AG04450 (cell line): ENCODE results near the gene CCR4. TPM values are rescaled to one million over a fixed set of nuclear protein-coding genes. Genes with fewer than 3 reads are reported as not detected.

ENCODE experiments used
- CTCF ChIA-PET: fragments of 300-600, 350-600 bp; formaldehyde crosslinking; extraction: SDS; loops from one replicate; lab custom pipeline; 2022; ENCODE audit warnings: antibody characterized with exemption, inconsistent platforms; lab: Charles Lee
- POLR2A ChIA-PET: fragments of 350-600 bp; formaldehyde crosslinking; extraction: SDS; loops from one replicate; lab custom pipeline; 2021; ENCODE audit warnings: antibody characterized with exemption, inconsistent platforms; lab: Yijun Ruan, JAX
- DNase-seq: peaks from one replicate; pipeline ENCODE4 v3.0.0-alpha.2; 2011; ENCODE audit warnings: low read depth, low spot score
- H3K27ac ChIP-seq: one replicate; pipeline ENCODE4 v1.5.1; 2012; ENCODE audit warnings: low read depth, low read length, control low read depth
- H3K27me3 ChIP-seq: one replicate; pipeline ENCODE4 v1.6.0; 2012; ENCODE audit warnings: low read length; ENCODE audit not compliant: control insufficient read depth, insufficient read depth
- H3K4me3 ChIP-seq: 2 replicates; pipeline ENCODE4 v1.5.1; 2011; ENCODE audit warnings: mild to moderate bottlenecking, low read depth, low read length, control low read depth
- H3K9me3 ChIP-seq: 2 replicates; pipeline ENCODE4 v1.5.1; 2012; ENCODE audit warnings: low read length; ENCODE audit not compliant: control insufficient read depth, insufficient read depth
- polyA plus RNA-seq: library from polyadenylated mRNA; depleted of rRNA; stranded (reverse); fragments of >200 nt; gene quantifications from 2 replicates; pipeline ENCODE4 v1.2.3, GENCODE V29; 2011
- TF ChIP-seq, protein P1 (sequence below): IDR thresholded peaks from 2 replicates; pipeline ENCODE4 v1.5.1; 2011; ENCODE audit warnings: low read depth, low read length, control low read depth, inconsistent platforms

CCR4 gene
- polyA plus RNA-seq, 1 experiment = not detected

DNA sequence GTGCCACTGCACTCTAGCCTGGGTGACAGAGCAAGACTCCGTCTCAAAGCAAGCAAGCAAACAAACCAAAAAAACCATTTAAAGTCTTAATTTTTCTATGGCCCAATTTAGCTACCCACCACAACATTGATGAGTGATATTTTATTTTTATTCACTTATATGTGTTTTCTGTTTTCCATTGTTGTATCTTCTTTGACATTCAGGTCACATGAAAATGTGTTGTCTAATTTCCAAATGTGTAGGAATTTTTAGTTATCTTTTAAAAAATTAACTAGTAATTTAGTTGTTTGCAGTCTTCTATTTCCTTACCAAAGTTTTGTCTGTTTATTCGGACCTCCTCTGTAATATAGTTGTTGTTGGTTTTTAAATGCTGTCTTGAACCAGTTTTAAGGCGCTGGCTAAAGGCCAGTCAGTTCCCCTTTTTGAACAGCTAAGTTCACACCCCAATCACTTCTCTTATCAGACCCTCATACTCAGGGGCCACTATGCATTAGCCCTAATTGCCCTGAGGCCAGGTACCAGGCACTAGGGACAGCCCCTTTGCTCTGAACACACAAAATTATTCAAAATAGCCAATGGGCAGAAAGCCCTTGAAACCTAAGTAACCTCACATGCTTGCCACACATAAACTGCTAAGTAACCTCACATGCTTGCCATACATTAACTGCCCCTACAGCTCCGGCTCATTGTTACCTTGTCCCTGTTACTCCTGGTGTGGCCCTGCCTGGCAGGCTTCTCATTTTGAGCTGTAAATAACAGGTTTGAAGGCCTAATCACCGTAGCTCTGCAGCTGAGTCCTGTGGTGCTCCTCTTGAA is 4.3 kb upstream of the CCR4 start:
- Histone ChIP-seq H3K4me3 (no peak overlapping the region), H3K27ac (no peak overlapping the region), H3K27me3 (peaks cover 9% of the 10 kb centered on the region), H3K9me3 (no peaks in the 10 kb centered on the region)
- DNase-seq = no peak
- ChIA-PET POLR2A (no interaction called here), CTCF (interaction anchor here (0.6 to 8.3 kb wide), 19 partner anchors 10 to 840 kb away, joined by 3 to 181 read pairs (median 5); partner anchors contain the start of gene CRTAP)
- TF ChIP-seq, protein P1, sequence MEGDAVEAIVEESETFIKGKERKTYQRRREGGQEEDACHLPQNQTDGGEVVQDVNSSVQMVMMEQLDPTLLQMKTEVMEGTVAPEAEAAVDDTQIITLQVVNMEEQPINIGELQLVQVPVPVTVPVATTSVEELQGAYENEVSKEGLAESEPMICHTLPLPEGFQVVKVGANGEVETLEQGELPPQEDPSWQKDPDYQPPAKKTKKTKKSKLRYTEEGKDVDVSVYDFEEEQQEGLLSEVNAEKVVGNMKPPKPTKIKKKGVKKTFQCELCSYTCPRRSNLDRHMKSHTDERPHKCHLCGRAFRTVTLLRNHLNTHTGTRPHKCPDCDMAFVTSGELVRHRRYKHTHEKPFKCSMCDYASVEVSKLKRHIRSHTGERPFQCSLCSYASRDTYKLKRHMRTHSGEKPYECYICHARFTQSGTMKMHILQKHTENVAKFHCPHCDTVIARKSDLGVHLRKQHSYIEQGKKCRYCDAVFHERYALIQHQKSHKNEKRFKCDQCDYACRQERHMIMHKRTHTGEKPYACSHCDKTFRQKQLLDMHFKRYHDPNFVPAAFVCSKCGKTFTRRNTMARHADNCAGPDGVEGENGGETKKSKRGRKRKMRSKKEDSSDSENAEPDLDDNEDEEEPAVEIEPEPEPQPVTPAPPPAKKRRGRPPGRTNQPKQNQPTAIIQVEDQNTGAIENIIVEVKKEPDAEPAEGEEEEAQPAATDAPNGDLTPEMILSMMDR = no peak

DNA sequence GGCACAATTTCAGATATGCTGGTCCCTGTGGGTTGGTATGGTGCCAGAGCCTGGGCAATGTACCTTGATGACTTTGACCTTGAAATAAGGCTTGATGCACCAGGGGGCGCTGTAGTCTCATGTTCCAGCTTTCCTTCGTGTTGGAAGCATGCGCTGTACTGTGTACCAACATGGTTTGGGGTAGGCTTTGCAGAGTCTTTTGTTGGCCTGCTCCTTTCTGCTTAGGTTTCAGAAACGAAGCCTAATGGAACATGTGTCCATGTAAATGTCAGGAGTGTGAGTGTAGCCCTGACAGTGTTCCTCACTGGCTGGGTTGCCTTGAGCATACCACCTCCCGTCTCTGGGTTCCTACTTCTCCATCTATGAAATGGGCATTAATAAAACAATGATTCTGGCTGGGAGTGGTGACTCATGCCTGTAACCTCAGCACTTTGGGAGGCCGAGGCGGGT is 3.6 kb upstream of the CCR4 start:
- no peak overlapping the region for H3K4me3 ChIP-seq
- peaks cover 9% of the 10 kb centered on the region for H3K27me3 ChIP-seq
- peak; percentile 51 for DNase-seq
- H3K27ac ChIP-seq = no peak overlapping the region
- TF ChIP-seq, protein P1 = peak; percentile 84
- no peaks in the 10 kb centered on the region for H3K9me3 ChIP-seq
- ChIA-PET POLR2A (no interaction called here), CTCF (interaction anchor here (0.6 to 8.3 kb wide), 19 partner anchors 10 to 839 kb away, joined by 3 to 181 read pairs (median 5); partner anchors contain the start of gene CRTAP)

DNA sequence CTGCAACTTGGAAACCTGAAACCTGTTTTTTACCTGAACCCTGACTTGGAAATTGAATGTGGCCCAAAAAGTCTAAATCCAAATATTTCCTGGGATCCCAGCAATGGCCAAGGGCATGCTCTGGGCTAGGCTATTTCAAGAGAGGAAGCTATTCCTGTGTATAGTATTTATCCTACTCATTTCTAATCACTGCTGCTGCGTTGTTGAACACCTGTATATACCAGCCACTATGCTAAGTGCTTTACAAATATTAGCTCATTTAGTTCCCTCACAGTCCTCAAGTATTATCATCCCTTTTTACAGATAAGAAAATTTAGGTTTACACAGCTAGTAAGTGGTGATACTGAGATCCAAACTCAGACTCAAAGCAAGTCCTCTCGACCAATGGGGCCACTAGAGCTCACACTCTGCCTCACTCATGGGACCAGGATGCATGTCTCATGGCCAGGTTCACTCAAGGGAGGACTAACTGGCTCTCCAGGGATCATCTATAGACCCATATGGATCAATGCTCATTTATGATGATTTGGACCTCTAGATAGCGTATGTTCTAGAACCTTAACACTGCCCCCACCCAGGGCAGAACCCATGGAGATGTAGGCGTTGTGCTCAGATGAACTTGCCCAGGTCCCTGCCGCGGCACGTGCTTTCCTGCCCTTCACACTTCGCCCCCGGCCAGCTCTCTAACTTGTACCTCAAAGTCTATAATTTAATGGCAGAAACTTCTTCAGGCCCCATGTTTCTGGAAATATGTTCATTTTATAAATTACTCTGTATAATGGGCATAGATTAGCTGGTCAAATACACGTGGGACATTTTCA is 2.6 kb upstream of the CCR4 start:
- TF ChIP-seq, protein P1 = no peak
- POLR2A ChIA-PET = interaction anchor here (0.6 kb wide), 1 partner anchor 228 kb away, joined by 6 read pairs; no protein-coding TSS in a partner anchor
- H3K4me3 ChIP-seq = no peak overlapping the region

DNA sequence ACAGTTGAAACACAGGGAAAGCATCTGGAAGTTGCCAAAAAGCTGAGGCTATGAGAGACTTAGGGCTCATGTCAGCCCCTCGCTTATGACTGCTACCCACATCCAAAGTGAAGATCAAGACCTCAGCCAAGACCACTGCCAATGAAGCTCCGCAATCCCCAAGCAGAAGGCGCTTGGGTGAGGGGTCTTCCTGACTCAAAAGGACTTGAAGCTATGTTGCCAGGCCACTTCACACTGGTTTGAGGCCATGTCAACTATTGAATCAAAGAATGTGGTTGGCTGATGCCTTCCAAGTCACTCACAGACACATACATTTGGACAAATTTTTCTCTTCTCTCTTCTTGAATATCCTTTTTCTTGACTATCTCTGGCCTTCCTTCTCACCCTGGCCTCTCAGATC is 928 bp upstream of the CCR4 start:
- POLR2A ChIA-PET = no interaction called here
- no peak for DNase-seq
- Histone ChIP-seq H3K27me3 (peaks cover 9% of the 10 kb centered on the region), H3K27ac (no peak overlapping the region), H3K9me3 (no peaks in the 10 kb centered on the region), H3K4me3 (no peak overlapping the region)
- CTCF ChIA-PET = interaction anchor here (0.6 to 8.3 kb wide), 5 partner anchors 30 to 836 kb away, joined by 3 to 181 read pairs (median 5); no protein-coding TSS in a partner anchor
- TF ChIP-seq, protein P1 = no peak

More for the DNA sequence above, 2.6 kb upstream of the CCR4 start:
- CTCF ChIA-PET = interaction anchor here (0.6 to 8.3 kb wide), 10 partner anchors 13 to 838 kb away, joined by 3 to 181 read pairs (median 10); no protein-coding TSS in a partner anchor
- peaks cover 9% of the 10 kb centered on the region for H3K27me3 ChIP-seq
- H3K9me3 ChIP-seq = no peaks in the 10 kb centered on the region
- no peak for DNase-seq
- no peak overlapping the region for H3K27ac ChIP-seq
